Panc1 (cell line): ENCODE data around the gene SFI1. TPM values are rescaled to one million over a fixed set of nuclear protein-coding genes. Genes with fewer than 3 reads are reported as not detected.
"Not testable (repeated sequence)": the region's sequence is repeated elsewhere in the genome, so short reads cannot be mapped to it uniquely, and the experiment has no call there.

Experiments
- ATAC-seq: fragments of 200-7000 bp; cut with Tn5 transposase; 2 replicates; pipeline ENCODE4 v1.9.1; 2020; ENCODE audit warnings: mild to moderate bottlenecking, moderate library complexity
- BruUV-seq: library from RNA; stranded (reverse); fragments of 400-500 nt; replicated peaks from 2 replicates; lab custom pipeline; 2021; lab: Mats Ljungman, UMichigan
- CTCF ChIA-PET: fragments of 300-600 bp; sonication (Branson Sonifier 250); formaldehyde crosslinking; loops from one replicate; lab custom pipeline; 2022; ENCODE audit warnings: antibody characterized with exemption; lab: Charles Lee
- POLR2A ChIA-PET: fragments of 300-600 bp; sonication (Branson Sonifier 250); formaldehyde crosslinking; loops from one replicate; lab custom pipeline; 2022; ENCODE audit warnings: antibody characterized with exemption; lab: Charles Lee
- DNase-seq: peaks from one replicate; pipeline ENCODE4 v3.0.0-alpha.2; 2010; ENCODE audit warnings: low read depth, low spot score
- H3K27ac ChIP-seq: 2 replicates; pipeline ENCODE4 v1.5.1; 2011; ENCODE audit warnings: mild to moderate bottlenecking, low read length, inconsistent platforms
- H3K27me3 ChIP-seq: fragments of 200-500 bp; sonication (Bioruptor generic); 2 replicates; pipeline ENCODE4 v1.6.0; 2014; ENCODE audit warnings: low read length, inconsistent platforms; ENCODE audit not compliant: control insufficient read depth, insufficient read depth
- H3K36me3 ChIP-seq: fragments of 200-500 bp; sonication (Bioruptor generic); 2 replicates; pipeline ENCODE4 v1.5.1; 2014; ENCODE audit warnings: inconsistent platforms, mild to moderate bottlenecking, low read length, moderate library complexity; ENCODE audit not compliant: control insufficient read depth, insufficient read depth
- H3K4me1 ChIP-seq: 2 replicates; pipeline ENCODE4 v1.5.1; 2011; ENCODE audit warnings: inconsistent platforms, mild to moderate bottlenecking, low read length, moderate library complexity; ENCODE audit not compliant: control insufficient read depth, insufficient read depth
- H3K4me3 ChIP-seq, 2 experiments: 2 replicates each; pipeline ENCODE4 v1.5.1; 2011 to 2012; ENCODE audit warnings: low read depth in 2 of 2, low read length in 2 of 2, mild to moderate bottlenecking in 2 of 2, inconsistent platforms in 1 of 2, moderate library complexity in 1 of 2
- H3K9me3 ChIP-seq: fragments of 200-500 bp; sonication (Bioruptor generic); 2 replicates; pipeline ENCODE4 v1.5.1; 2014; ENCODE audit warnings: low read depth, mild to moderate bottlenecking, inconsistent platforms, low read length, moderate library complexity; ENCODE audit not compliant: control insufficient read depth, insufficient read depth
- CTCF ChIP-seq: fragments of 450-650 bp; IDR thresholded peaks from 2 replicates; pipeline ENCODE4 v1.5.1; 2017; ENCODE audit warnings: mild to moderate bottlenecking
- POLR2AphosphoS5 ChIP-seq: IDR thresholded peaks from 2 replicates; pipeline ENCODE4 v1.6.1; 2012; ENCODE audit warnings: mild to moderate bottlenecking, low read depth, low read length, moderate library complexity
- REST ChIP-seq, 2 experiments: IDR thresholded peaks; 2 replicates each; pipeline ENCODE4 v1.6.1; 2011 to 2012; ENCODE audit warnings: low read depth in 2 of 2, control low read depth in 1 of 2, low read length in 1 of 2, mild to moderate bottlenecking in 1 of 2, moderate library complexity in 1 of 2; ENCODE audit not compliant: insufficient read depth in 1 of 2
- SIN3A ChIP-seq: IDR thresholded peaks from 2 replicates; pipeline ENCODE4 v1.6.1; 2012; ENCODE audit warnings: low read depth, mild to moderate bottlenecking, low read length, moderate library complexity, borderline replicate concordance; ENCODE audit not compliant: insufficient read depth
- TCF7L2 ChIP-seq: IDR thresholded peaks from 2 replicates; pipeline ENCODE4 v1.6.1; 2011; ENCODE audit warnings: mild to moderate bottlenecking, low read depth, low read length, inconsistent platforms
- in situ Hi-C: cut with HindIII; loops from 2 replicates; pipeline ENCODE4 v1.10.0; 2016; ENCODE audit warnings: low sequenced_read_pairs, low pct_unique_long_range_greater_than_20kb
- intact Hi-C: fragments of 100-400 bp; cut with micrococcal nuclease; formaldehyde crosslinking; loops from one replicate; pipeline ENCODE4 v1.10.0; 2022; ENCODE audit not compliant: unreplicated experiment
- total RNA-seq: library from RNA; stranded (reverse); gene quantifications from one replicate; pipeline ENCODE4 v1.2.1, GENCODE V29; 2021; ENCODE audit not compliant: unreplicated experiment

SFI1 gene
- total RNA-seq, 1 experiment from 2014 or later, result 29.9 TPM

- ChIA-PET CTCF (no interaction called here), POLR2A (no interaction called here)
- Histone ChIP-seq H3K36me3 (no peaks in the 10 kb centered on the region; the same call in 1 of the 2 replicates), H3K4me1 (no peaks in the 10 kb centered on the region), H3K27ac (no peak overlapping the region), H3K27me3 (no peaks in the 10 kb centered on the region), H3K9me3 (no peaks in the 10 kb centered on the region), H3K4me3 (no peak overlapping the region)
- ATAC-seq, result no peak
- intact Hi-C loops, result no loop called here
- TF ChIP-seq SIN3A, result no peak
- no peak for TF ChIP-seq POLR2AphosphoS5
- TF ChIP-seq TCF7L2, result no peak
- TF ChIP-seq CTCF, result no peak
- DNase-seq, result no peak
- BruUV-seq, result no TSS peak
- in situ Hi-C loops, result no loop called here
These were observed 92.8 kb downstream of the SFI1 start for GRCh38 chr22:31588970-31589675.

GRCh38 chr22:31590161-31590560 is 93.8 kb downstream of the SFI1 start:
- intact Hi-C loops, in situ Hi-C loops, BruUV-seq, H3K4me3 ChIP-seq, H3K36me3 ChIP-seq, DNase-seq, H3K27ac ChIP-seq, H3K4me1 ChIP-seq, H3K9me3 ChIP-seq, H3K27me3 ChIP-seq, ATAC-seq, CTCF ChIA-PET, POLR2A ChIA-PET: not testable (repeated sequence)

- Histone ChIP-seq H3K4me3 (no peak overlapping the region), H3K36me3 (no peaks in the 10 kb centered on the region), H3K27ac (no peak overlapping the region), H3K4me1 (no peaks in the 10 kb centered on the region), H3K27me3 (no peaks in the 10 kb centered on the region), H3K9me3 (no peaks in the 10 kb centered on the region)
- ChIA-PET CTCF (no interaction called here), POLR2A (no interaction called here)
- DNase-seq, result no peak
- in situ Hi-C loops, result no loop called here
- TF ChIP-seq REST (IDR thresholded peaks at IDR 0.05; ENCODE audit: insufficient read depth in 1 of 2, low read depth in 2 of 2, low read length in 1 of 2) (no peak), CTCF (no peak)
- no peak for ATAC-seq
- no TSS peak for BruUV-seq
- intact Hi-C loops, result no loop called here
These were observed 98.9 kb downstream of the SFI1 start for GRCh38 chr22:31595271-31595670.
